Purkinje cell (primary cell): ENCODE data around the gene TFCP2L1. TPM values are rescaled to one million over a fixed set of nuclear protein-coding genes. Genes with fewer than 3 reads are reported as not detected.

Source experiments
- polyA plus RNA-seq: library from polyadenylated mRNA; unstranded; fragments of >200 nt; fragmentation: Nextera tagmentation; gene quantifications from 2 replicates; pipeline ENCODE4 v1.2.1, GENCODE V29; 2014

The TFCP2L1 gene
- not detected in 2 replicates for polyA plus RNA-seq

GRCh38 chr2:121284463-121285449 lies at the start of gene TFCP2L1:
Gene TFCP2L1 (minus strand): TSS chr2:121285202. CDS start chr2:121285109, 93 bp downstream.

Other genes with a start within 250 kb of the TFCP2L1 start
- gene RNU4ATAC, start 245.7 kb upstream of the TFCP2L1 start, polyA plus RNA-seq: not detected in 2 replicates